HuH-7 (cell line): ENCODE measurements around the gene AP4S1.
"Not testable (repeated sequence)": the region's sequence is repeated elsewhere in the genome, so short reads cannot be mapped to it uniquely, and the experiment has no call there.

Experiments
- DNase-seq: peaks from one replicate; pipeline ENCODE4 v3.0.0; 2011; ENCODE audit warnings: low spot score

Gene AP4S1

GRCh38 chr14:31025367-31026076 lies at the start of gene AP4S1:
Gene AP4S1, plus strand, starts transcription at chr14:31025649. Its CDS starts 40,548 bp downstream, at chr14:31066197.
- DNase-seq, result peak; percentile 64

DNA sequence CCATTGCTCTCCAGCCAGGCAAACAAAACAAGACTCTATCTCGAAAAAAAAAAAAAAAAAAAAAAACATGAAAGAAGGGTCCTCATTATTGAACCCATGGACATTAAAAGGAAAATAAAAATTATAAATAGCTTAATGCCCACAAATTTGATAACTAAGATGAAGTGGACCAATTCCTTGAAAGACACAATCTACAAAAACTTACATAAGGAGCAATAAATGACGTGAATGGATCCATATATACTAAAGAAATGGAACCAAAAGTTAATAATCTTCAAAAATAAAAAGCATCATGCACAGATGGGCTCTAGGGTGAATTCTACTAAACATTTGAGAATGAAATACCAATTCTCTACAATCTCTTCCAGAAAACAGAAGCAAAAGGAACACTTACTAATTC lies 47.7 kb upstream of the AP4S1 start:
- no peak for DNase-seq

GRCh38 chr14:30980106-30980704 lies 45.2 kb upstream of the AP4S1 start:
- peak; percentile 64 for DNase-seq

DNA sequence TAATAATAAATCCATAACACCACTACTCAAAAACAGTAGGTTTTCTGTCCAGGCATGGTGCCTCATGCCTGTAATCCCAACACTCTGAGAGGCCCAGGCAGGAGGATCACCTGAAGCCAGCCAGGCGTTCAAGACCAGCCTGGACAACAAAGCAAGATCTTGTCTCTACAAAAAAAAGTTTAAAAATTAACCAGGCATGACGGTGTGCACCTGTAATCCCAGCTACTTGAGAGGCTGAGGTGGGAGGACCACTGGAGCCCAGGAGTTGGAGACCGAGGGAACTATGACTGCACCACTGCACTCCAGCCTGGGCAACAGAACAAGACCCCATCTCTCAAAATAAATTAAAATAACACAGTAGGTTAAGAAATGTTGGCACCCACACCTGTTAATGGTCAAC lies 44.5 kb upstream of the AP4S1 start:
- DNase-seq, result no peak

GRCh38 chr14:30982533-30982932 lies 42.9 kb upstream of the AP4S1 start:
- no peak for DNase-seq

GRCh38 chr14:30983858-30984257 lies 41.6 kb upstream of the AP4S1 start:
- DNase-seq, result no peak

- no peak for DNase-seq
These were observed 39.7 kb upstream of the AP4S1 start for GRCh38 chr14:30985796-30986195.

- DNase-seq, result no peak
These were observed 36.9 kb upstream of the AP4S1 start for GRCh38 chr14:30988509-30988908.

- no peak for DNase-seq
These were observed 34.7 kb upstream of the AP4S1 start for GRCh38 chr14:30990770-30991169.

- no peak for DNase-seq
These were observed 34.0 kb upstream of the AP4S1 start for GRCh38 chr14:30991408-30991807.

GRCh38 chr14:30993071-30993470 lies 32.4 kb upstream of the AP4S1 start:
- no peak for DNase-seq

DNA sequence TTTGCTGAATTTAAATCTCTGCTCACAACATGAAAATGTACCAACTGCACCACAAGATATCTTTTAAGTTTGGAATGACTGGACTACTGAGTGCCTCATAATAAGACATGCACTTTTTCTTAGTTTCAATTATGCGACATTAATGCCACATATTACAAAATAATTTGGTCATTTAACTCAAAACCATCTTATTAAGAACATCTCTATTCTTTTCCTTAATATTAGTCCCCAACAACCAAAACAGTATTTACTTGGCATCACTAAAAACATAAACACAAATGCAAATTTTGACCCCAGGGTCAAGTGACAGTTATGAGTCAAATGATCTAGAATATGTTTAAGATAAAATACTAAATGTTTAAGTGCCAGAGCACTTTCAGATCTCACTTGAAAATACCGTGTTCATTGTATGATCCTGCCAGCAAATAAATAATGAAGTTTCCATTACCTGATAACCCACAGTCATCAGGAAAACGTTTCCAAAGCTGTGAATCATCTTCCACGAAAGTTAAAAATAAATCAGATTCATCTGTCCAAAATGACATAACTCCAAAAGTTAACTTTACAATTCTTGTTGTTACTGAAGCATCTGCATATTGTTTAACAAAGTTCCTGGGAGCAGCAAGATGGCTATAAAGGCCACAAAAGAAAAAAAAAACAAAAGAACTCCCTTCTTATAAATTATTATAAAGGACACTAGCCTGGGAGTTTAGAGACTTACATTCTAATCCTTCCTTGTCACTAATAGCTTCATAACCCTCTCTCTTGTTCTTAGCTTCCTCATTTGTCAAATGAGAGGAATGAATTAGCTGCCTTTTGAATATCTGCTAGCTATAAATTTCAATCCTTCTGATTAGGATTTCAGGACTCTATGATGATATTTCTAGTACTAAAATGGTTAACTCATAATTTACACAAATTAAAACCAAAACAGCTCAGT lies 30.5 kb upstream of the AP4S1 start:
- no peak for DNase-seq

GRCh38 chr14:30995689-30996088 lies 29.8 kb upstream of the AP4S1 start:
- DNase-seq, result no peak

- no peak for DNase-seq
These were observed 28.4 kb upstream of the AP4S1 start for GRCh38 chr14:30996892-30997659.

- DNase-seq, result no peak
These were observed 27.2 kb upstream of the AP4S1 start for GRCh38 chr14:30998100-30998706.

GRCh38 chr14:30999038-30999773 lies 26.2 kb upstream of the AP4S1 start:
- DNase-seq, result no peak

- no peak for DNase-seq
These were observed 24.7 kb upstream of the AP4S1 start for GRCh38 chr14:31000629-31001338.

GRCh38 chr14:31001339-31001658 lies 24.1 kb upstream of the AP4S1 start:
- DNase-seq, result no peak

- DNase-seq, result no peak
These were observed 22.2 kb upstream of the AP4S1 start for GRCh38 chr14:31003284-31003683.

DNA sequence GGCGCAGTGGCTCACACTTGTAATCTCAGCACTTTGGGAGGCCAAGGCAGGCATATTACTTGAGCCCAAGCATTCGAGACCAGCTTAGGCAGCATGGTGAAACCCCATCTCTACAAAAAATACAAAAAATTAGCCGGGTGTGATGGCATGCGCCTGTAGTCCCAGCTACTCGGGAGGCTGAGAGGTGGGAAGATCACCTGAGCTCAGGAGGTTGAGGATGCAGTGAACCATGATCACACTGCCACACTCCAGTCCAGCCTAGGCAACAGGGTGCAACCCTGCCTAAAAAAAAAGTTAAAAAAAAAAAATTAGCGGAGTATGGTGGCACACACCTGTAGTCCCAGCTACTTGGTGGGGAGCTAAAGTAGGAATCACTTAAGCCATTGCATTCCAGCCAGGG lies 21.4 kb upstream of the AP4S1 start:
- DNase-seq, result not testable (repeated sequence)
